ENCODE measurements around the gene NETO2.
"Not testable (repeated sequence)": the region's sequence is repeated elsewhere in the genome, so short reads cannot be mapped to it uniquely, and the experiment has no call there.

NETO2 gene

GRCh38 chr16:47143677-47144558 lies at the start of gene NETO2:
NETO2 (minus strand) TSS chr16:47143945; CDS start chr16:47143612, 333 bp downstream.
- peak; percentile 51 for DNase-seq (ENCODE audit: low read depth)

GRCh38 chr16:47182318-47182717 lies 38.6 kb upstream of the NETO2 start:
- DNase-seq (ENCODE audit: low read depth) = no peak

GRCh38 chr16:47181066-47181465 lies 37.3 kb upstream of the NETO2 start:
- DNase-seq (ENCODE audit: low read depth) = not testable (repeated sequence)

GRCh38 chr16:47180073-47180472 lies 36.3 kb upstream of the NETO2 start:
- no peak for DNase-seq (ENCODE audit: low read depth)

- DNase-seq (ENCODE audit: low read depth) = no peak
Observed at GRCh38 chr16:47175152-47175551, 31.4 kb upstream of the NETO2 start.

GRCh38 chr16:47162670-47163420 lies 19.1 kb upstream of the NETO2 start:
- DNase-seq (ENCODE audit: low read depth) = peak; percentile 70

GRCh38 chr16:47161464-47161863 lies 17.7 kb upstream of the NETO2 start:
- DNase-seq (ENCODE audit: low read depth) = no peak

GRCh38 chr16:47160422-47160821 lies 16.7 kb upstream of the NETO2 start:
- no peak for DNase-seq (ENCODE audit: low read depth)

- DNase-seq (ENCODE audit: low read depth) = no peak
Observed at GRCh38 chr16:47158992-47159391, 15.2 kb upstream of the NETO2 start.

- DNase-seq (ENCODE audit: low read depth) = no peak
Observed at GRCh38 chr16:47156680-47157215, 13.0 kb upstream of the NETO2 start.

GRCh38 chr16:47152501-47152900 lies 8.8 kb upstream of the NETO2 start:
- not testable (repeated sequence) for DNase-seq (ENCODE audit: low read depth)

- no peak for DNase-seq (ENCODE audit: low read depth)
Observed at GRCh38 chr16:47150067-47150466, 6.3 kb upstream of the NETO2 start.

GRCh38 chr16:47144559-47144877 lies 773 bp upstream of the NETO2 start:
- no peak for DNase-seq (ENCODE audit: low read depth)

GRCh38 chr16:47142821-47143676 lies 696 bp downstream of the NETO2 start:
- peak; percentile 50 for DNase-seq (ENCODE audit: low read depth)

- peak; percentile 53 for DNase-seq (ENCODE audit: low read depth)
Observed at GRCh38 chr16:47142486-47142820, 1.3 kb downstream of the NETO2 start.

- DNase-seq (ENCODE audit: low read depth) = peak; percentile 81
Observed at GRCh38 chr16:47141773-47142485, 1.8 kb downstream of the NETO2 start.

GRCh38 chr16:47140686-47141085 lies 3.1 kb downstream of the NETO2 start:
- DNase-seq (ENCODE audit: low read depth) = no peak

GRCh38 chr16:47139561-47140185 lies 4.1 kb downstream of the NETO2 start:
- DNase-seq (ENCODE audit: low read depth) = peak; percentile 12

GRCh38 chr16:47137925-47138324 lies 5.8 kb downstream of the NETO2 start:
- DNase-seq (ENCODE audit: low read depth) = peak; percentile 57

GRCh38 chr16:47136099-47136842 lies 7.5 kb downstream of the NETO2 start:
- peak; percentile 45 for DNase-seq (ENCODE audit: low read depth)
